H9 (cell line): ENCODE data around the gene CHST5. TPM values are rescaled to one million over a fixed set of nuclear protein-coding genes. Genes with fewer than 3 reads are reported as not detected.
"Not testable (repeated sequence)": the region's sequence is repeated elsewhere in the genome, so short reads cannot be mapped to it uniquely, and the experiment has no call there.

Experiments used
- DNase-seq: peaks from one replicate; pipeline ENCODE4 v3.0.0-alpha.2; 2017
- H2AFZ ChIP-seq: one replicate; pipeline ENCODE4 v1.6.1; 2013; ENCODE audit warnings: mild to moderate bottlenecking, low read length, control low read depth, moderate library complexity
- H2AK5ac ChIP-seq: 2 replicates; pipeline ENCODE4 v1.6.1; 2013; ENCODE audit warnings: low read length, control low read depth, mixed read lengths; ENCODE audit not compliant: insufficient read length
- H2BK120ac ChIP-seq: one replicate; pipeline ENCODE4 v1.6.1; 2013; ENCODE audit warnings: low read depth, mild to moderate bottlenecking, low read length, control low read depth, inconsistent platforms; ENCODE audit not compliant: poor library complexity, severe bottlenecking
- H2BK12ac ChIP-seq: 2 replicates; pipeline ENCODE4 v1.6.1; 2013; ENCODE audit warnings: low read length, control low read depth, mixed read lengths, low read depth; ENCODE audit not compliant: insufficient read length
- H2BK15ac ChIP-seq: 2 replicates; pipeline ENCODE4 v1.6.1; 2013; ENCODE audit warnings: low read depth, low read length, control low read depth
- H2BK20ac ChIP-seq: one replicate; pipeline ENCODE4 v1.6.1; 2013; ENCODE audit warnings: low read depth, mild to moderate bottlenecking, low read length, control low read depth, inconsistent platforms; ENCODE audit not compliant: poor library complexity, severe bottlenecking
- H2BK5ac ChIP-seq: 2 replicates; pipeline ENCODE4 v1.6.1; 2013; ENCODE audit warnings: low read length, control low read depth, mixed read lengths; ENCODE audit not compliant: insufficient read length
- H3K14ac ChIP-seq: 2 replicates; pipeline ENCODE4 v1.6.1; 2013; ENCODE audit warnings: low read length, control low read depth; ENCODE audit not compliant: insufficient read depth
- H3K18ac ChIP-seq: 2 replicates; pipeline ENCODE4 v1.6.1; 2013; ENCODE audit warnings: low read depth, mild to moderate bottlenecking, mixed read lengths, low read length, control low read depth; ENCODE audit not compliant: insufficient read length
- H3K23ac ChIP-seq: 2 replicates; pipeline ENCODE4 v1.6.1; 2013; ENCODE audit warnings: low read length, control low read depth, mixed read lengths, low read depth; ENCODE audit not compliant: insufficient read length
- H3K23me2 ChIP-seq: 2 replicates; pipeline ENCODE4 v1.6.1; 2013; ENCODE audit warnings: low read depth, mild to moderate bottlenecking, mixed read lengths, low read length, control low read depth; ENCODE audit not compliant: insufficient read length, poor library complexity, severe bottlenecking
- H3K27ac ChIP-seq: 2 replicates; pipeline ENCODE4 v1.5.1; 2013; ENCODE audit warnings: low read length, control low read depth, mixed read lengths, low read depth; ENCODE audit not compliant: insufficient read length
- H3K27me3 ChIP-seq: 2 replicates; pipeline ENCODE4 v1.6.1; 2013; ENCODE audit warnings: low read length, control low read depth, inconsistent platforms; ENCODE audit not compliant: insufficient read depth
- H3K4ac ChIP-seq: 2 replicates; pipeline ENCODE4 v1.6.1; 2013; ENCODE audit warnings: low read depth, mild to moderate bottlenecking, control low read depth, inconsistent platforms, low read length, moderate library complexity
- H3K4me1 ChIP-seq: 2 replicates; pipeline ENCODE4 v1.6.1; 2013; ENCODE audit warnings: low read length, control low read depth, inconsistent platforms; ENCODE audit not compliant: insufficient read depth
- H3K4me2 ChIP-seq: 2 replicates; pipeline ENCODE4 v1.6.1; 2013; ENCODE audit warnings: low read length, control low read depth, mixed read lengths; ENCODE audit not compliant: insufficient read length, insufficient read depth
- H3K56ac ChIP-seq: 2 replicates; pipeline ENCODE4 v1.6.1; 2013; ENCODE audit warnings: low read depth, mild to moderate bottlenecking, mixed read lengths, low read length, control low read depth; ENCODE audit not compliant: insufficient read length
- H3K79me1 ChIP-seq: 2 replicates; pipeline ENCODE4 v1.6.1; 2013; ENCODE audit warnings: low read depth, mild to moderate bottlenecking, moderate library complexity, low read length, control low read depth, inconsistent platforms; ENCODE audit not compliant: insufficient read depth, poor library complexity, severe bottlenecking
- H3K79me2 ChIP-seq: 2 replicates; pipeline ENCODE4 v1.6.1; 2013; ENCODE audit warnings: low read length, control low read depth, inconsistent platforms; ENCODE audit not compliant: insufficient read depth
- H3K9ac ChIP-seq: 2 replicates; pipeline ENCODE4 v1.6.1; 2013; ENCODE audit warnings: low read length, control low read depth, mixed read lengths; ENCODE audit not compliant: insufficient read length; ENCODE audit errors: extremely low read depth
- H3K9me3 ChIP-seq: one replicate; pipeline ENCODE4 v1.6.1; 2013; ENCODE audit warnings: low read depth, low read length, inconsistent platforms; ENCODE audit not compliant: control insufficient read depth
- H3T11ph ChIP-seq: one replicate; pipeline ENCODE4 v1.6.1; 2013; ENCODE audit warnings: mild to moderate bottlenecking, low read length, control low read depth, inconsistent platforms
- H4K20me1 ChIP-seq: one replicate; pipeline ENCODE4 v1.6.1; 2013; ENCODE audit not compliant: control insufficient read depth, insufficient read length, insufficient read depth
- H4K5ac ChIP-seq: 2 replicates; pipeline ENCODE4 v1.6.1; 2013; ENCODE audit warnings: low read depth, mild to moderate bottlenecking, mixed read lengths, low read length, control low read depth; ENCODE audit not compliant: insufficient read length
- H4K8ac ChIP-seq: replicated peaks from 2 replicates; pipeline ENCODE4 v1.6.1; 2013; ENCODE audit warnings: low read length, control low read depth, mixed read lengths, low read depth; ENCODE audit not compliant: insufficient read length
- H4K91ac ChIP-seq: 2 replicates; pipeline ENCODE4 v1.6.1; 2013; ENCODE audit warnings: low read depth, mild to moderate bottlenecking, moderate library complexity, mixed read lengths, low read length, control low read depth; ENCODE audit not compliant: insufficient read length
- H3K27ac Mint-ChIP-seq, 3 experiments: 2 replicates in 2 of 3; 3 replicates in 1 of 3; pipeline ENCODE4 v1.8.0; 2020 to 2021; ENCODE audit warnings: mixed read lengths in 3 of 3, mild to moderate bottlenecking in 1 of 3, moderate library complexity in 1 of 3
- H3K27me3 Mint-ChIP-seq: 2 replicates; pipeline ENCODE4 v1.8.0; 2021; ENCODE audit warnings: low read depth, mild to moderate bottlenecking, moderate library complexity, mixed read lengths
- H3K36me3 Mint-ChIP-seq, 3 experiments: 2 replicates in 2 of 3; 3 replicates in 1 of 3; pipeline ENCODE4 v1.8.0; 2020 to 2021; ENCODE audit warnings: low read depth in 3 of 3, mixed read lengths in 3 of 3; ENCODE audit not compliant: insufficient read depth in 1 of 3
- H3K4me1 Mint-ChIP-seq, 2 experiments: 2 replicates each; pipeline ENCODE4 v1.8.0; 2020; ENCODE audit warnings: mixed read lengths in 2 of 2
- H3K4me3 Mint-ChIP-seq, 2 experiments: 2 replicates in 1 of 2; 3 replicates in 1 of 2; pipeline ENCODE4 v1.8.0; 2020 to 2021; ENCODE audit warnings: mild to moderate bottlenecking in 2 of 2, mixed read lengths in 2 of 2, moderate library complexity in 1 of 2
- H3K9me3 Mint-ChIP-seq, 2 experiments: 2 replicates in 1 of 2; 3 replicates in 1 of 2; pipeline ENCODE4 v1.8.0; 2020; ENCODE audit warnings: mild to moderate bottlenecking in 2 of 2, mixed read lengths in 2 of 2, moderate library complexity in 1 of 2
- WGBS: extraction: QIAGEN DNeasy Blood & Tissue Kit; methylation state at CpG from one replicate; pipeline ENCODE4 v1.1.7; 2013; ENCODE audit warnings: missing lambda C conversion rate, low lambda C conversion rate, mixed read lengths; ENCODE audit not compliant: insufficient read length; ENCODE audit errors: extremely low coverage; 5-methylcytosine and 5-hydroxymethylcytosine counted together
- total RNA-seq: library from RNA; stranded (reverse); gene quantifications from 2 replicates; pipeline ENCODE4 v1.2.1, GENCODE V29; 2021
- TF ChIP-seq, protein P1 (sequence below): fragments of 200-600 bp; sonication (generic); conservative IDR thresholded peaks from 3 replicates; pipeline ENCODE4 v1.8.0; 2021; ENCODE audit warnings: antibody characterized with exemption, mild to moderate bottlenecking

CHST5 gene
- total RNA-seq, 1 experiment from 2014 or later: not detected

DNA sequence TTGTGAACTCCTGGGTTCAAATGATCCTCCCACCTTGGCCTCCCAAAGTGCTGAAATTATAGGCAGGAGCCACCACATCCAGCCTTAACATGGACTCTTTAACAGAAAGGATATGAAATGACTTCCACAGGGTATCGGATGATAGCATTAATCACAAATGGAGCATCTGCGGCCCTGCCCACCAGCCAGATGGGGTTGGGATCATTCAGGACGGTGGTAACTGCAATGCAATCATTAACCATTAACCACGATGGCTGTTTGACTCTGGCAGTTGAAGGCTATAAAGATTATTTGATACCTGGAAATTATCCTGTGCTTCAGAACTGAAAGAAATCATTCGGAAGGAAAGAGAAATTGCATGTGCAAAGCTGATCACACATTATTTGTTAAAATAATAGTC lies 5.3 kb upstream of the CHST5 start:
- no peak overlapping the region for H4K91ac ChIP-seq
- no peak overlapping the region for H4K5ac ChIP-seq
- no peak overlapping the region for H3T11ph ChIP-seq
- H3K4ac ChIP-seq: no peak overlapping the region
- H2BK5ac ChIP-seq: no peak overlapping the region
- no peak overlapping the region for H2BK120ac ChIP-seq
- no peaks in the 10 kb centered on the region for H3K9me3 Mint-ChIP-seq
- H3K56ac ChIP-seq: no peak overlapping the region
- no peaks in the 10 kb centered on the region for H3K27me3 Mint-ChIP-seq
- no peak overlapping the region for H2BK12ac ChIP-seq
- H3K79me2 ChIP-seq: no peaks in the 10 kb centered on the region
- H4K8ac ChIP-seq: no peak overlapping the region
- peaks cover 3 to 6% of the 10 kb centered on the region in 2 experiments; a peak in 2 of 4 replicates for H3K4me1 Mint-ChIP-seq
- H3K18ac ChIP-seq: no peak overlapping the region
- H3K79me1 ChIP-seq: no peaks in the 10 kb centered on the region
- TF ChIP-seq, protein P1, sequence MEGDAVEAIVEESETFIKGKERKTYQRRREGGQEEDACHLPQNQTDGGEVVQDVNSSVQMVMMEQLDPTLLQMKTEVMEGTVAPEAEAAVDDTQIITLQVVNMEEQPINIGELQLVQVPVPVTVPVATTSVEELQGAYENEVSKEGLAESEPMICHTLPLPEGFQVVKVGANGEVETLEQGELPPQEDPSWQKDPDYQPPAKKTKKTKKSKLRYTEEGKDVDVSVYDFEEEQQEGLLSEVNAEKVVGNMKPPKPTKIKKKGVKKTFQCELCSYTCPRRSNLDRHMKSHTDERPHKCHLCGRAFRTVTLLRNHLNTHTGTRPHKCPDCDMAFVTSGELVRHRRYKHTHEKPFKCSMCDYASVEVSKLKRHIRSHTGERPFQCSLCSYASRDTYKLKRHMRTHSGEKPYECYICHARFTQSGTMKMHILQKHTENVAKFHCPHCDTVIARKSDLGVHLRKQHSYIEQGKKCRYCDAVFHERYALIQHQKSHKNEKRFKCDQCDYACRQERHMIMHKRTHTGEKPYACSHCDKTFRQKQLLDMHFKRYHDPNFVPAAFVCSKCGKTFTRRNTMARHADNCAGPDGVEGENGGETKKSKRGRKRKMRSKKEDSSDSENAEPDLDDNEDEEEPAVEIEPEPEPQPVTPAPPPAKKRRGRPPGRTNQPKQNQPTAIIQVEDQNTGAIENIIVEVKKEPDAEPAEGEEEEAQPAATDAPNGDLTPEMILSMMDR: no peak
- no peaks in the 10 kb centered on the region for H3K23me2 ChIP-seq
- no peak overlapping the region for H3K14ac ChIP-seq
- no peak overlapping the region for H3K9ac ChIP-seq
- no peaks in the 10 kb centered on the region for H4K20me1 ChIP-seq
- no peaks in the 10 kb centered on the region for H3K4me1 ChIP-seq
- peaks cover 0 to 2% (median 0%) of the 10 kb centered on the region in 3 experiments; a peak in 2 of 7 replicates for H3K36me3 Mint-ChIP-seq
- H3K27ac Mint-ChIP-seq: no peak overlapping the region
- no peak overlapping the region for H3K27ac ChIP-seq
- H3K4me2 ChIP-seq: no peak overlapping the region
- H2BK20ac ChIP-seq: no peak overlapping the region
- no peak overlapping the region for H2AK5ac ChIP-seq
- WGBS: no CpG with 5 or more reads among the region's 5 CpGs
- H3K9me3 ChIP-seq: no peaks in the 10 kb centered on the region
- no peak for DNase-seq
- no peaks in the 10 kb centered on the region for H3K27me3 ChIP-seq
- H2BK15ac ChIP-seq: no peak overlapping the region; the same call in 1 of the 2 replicates
- H3K23ac ChIP-seq: no peak overlapping the region
- H3K4me3 Mint-ChIP-seq: no peak overlapping the region
- H2AFZ ChIP-seq: no peak overlapping the region

DNA sequence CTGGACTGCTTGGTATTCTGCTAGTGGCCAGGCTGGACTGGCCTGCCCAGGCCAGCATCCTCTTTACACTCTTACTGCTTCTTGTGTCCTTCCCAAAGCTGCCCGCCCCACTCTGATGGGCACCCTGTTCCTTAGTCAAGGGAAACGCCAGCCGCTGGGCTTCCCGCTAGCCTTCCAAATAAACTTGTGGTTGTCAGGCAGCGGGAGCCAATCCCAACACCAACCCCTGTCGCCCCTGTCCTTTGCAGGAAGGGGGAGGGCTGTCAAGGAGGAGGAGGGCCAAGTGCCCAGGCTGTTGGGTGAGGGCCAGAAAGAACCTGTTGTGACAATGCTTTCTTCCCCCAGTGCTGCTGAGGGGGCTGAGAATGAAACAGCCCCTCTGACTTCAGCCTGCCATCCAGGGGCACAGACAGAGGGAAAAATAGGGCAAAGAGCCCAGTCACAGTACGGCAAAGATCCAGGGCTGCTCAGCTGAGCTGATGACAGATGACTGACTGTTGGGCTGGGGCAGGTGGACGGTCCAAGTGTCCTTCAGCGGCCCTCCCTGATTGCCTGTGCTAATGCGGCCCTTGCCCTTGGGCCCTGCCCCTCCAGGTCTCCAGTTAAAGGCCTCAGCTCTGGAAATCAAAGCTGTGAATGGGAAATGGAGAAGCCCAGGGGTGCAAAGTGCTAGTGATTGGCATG lies 3.1 kb upstream of the CHST5 start:
- H4K91ac ChIP-seq, H3K18ac ChIP-seq, H3K4me3 Mint-ChIP-seq, H2BK20ac ChIP-seq, H4K20me1 ChIP-seq, H4K8ac ChIP-seq, H2BK5ac ChIP-seq, H2BK15ac ChIP-seq, H3K79me1 ChIP-seq, H3K4me1 Mint-ChIP-seq, H3K79me2 ChIP-seq, H3K23ac ChIP-seq, H3K9ac ChIP-seq, H3K4me2 ChIP-seq, H3K56ac ChIP-seq, H3K9me3 Mint-ChIP-seq, H2BK120ac ChIP-seq, H3K27me3 Mint-ChIP-seq, H4K5ac ChIP-seq, H2BK12ac ChIP-seq, H2AK5ac ChIP-seq, H3K27ac ChIP-seq, H3K4me1 ChIP-seq, H3K23me2 ChIP-seq, H3K14ac ChIP-seq, H2AFZ ChIP-seq, DNase-seq, H3K27me3 ChIP-seq, H3K36me3 Mint-ChIP-seq, H3K4ac ChIP-seq, H3K9me3 ChIP-seq, H3T11ph ChIP-seq: not testable (repeated sequence)
- WGBS: no CpG with 5 or more reads among the region's 10 CpGs
- H3K27ac Mint-ChIP-seq: peak overlapping the region in 1 of 3 experiments; percentile 15; a peak in 1 of 7 replicates
